Hematopoietic multipotent progenitor cell treated with erythropoietin and hydrocortisone succinate and interleukin-3 and kit ligand, for 8 days (in vitro differentiated cells): ENCODE measurements around the gene MYO1G.
"Not testable (repeated sequence)": the region's sequence is repeated elsewhere in the genome, so short reads cannot be mapped to it uniquely, and the experiment has no call there.

ENCODE experiments used
- DNase-seq: peaks from one replicate; pipeline ENCODE4 v3.0.0-alpha.2; 2015

The MYO1G gene

DNA sequence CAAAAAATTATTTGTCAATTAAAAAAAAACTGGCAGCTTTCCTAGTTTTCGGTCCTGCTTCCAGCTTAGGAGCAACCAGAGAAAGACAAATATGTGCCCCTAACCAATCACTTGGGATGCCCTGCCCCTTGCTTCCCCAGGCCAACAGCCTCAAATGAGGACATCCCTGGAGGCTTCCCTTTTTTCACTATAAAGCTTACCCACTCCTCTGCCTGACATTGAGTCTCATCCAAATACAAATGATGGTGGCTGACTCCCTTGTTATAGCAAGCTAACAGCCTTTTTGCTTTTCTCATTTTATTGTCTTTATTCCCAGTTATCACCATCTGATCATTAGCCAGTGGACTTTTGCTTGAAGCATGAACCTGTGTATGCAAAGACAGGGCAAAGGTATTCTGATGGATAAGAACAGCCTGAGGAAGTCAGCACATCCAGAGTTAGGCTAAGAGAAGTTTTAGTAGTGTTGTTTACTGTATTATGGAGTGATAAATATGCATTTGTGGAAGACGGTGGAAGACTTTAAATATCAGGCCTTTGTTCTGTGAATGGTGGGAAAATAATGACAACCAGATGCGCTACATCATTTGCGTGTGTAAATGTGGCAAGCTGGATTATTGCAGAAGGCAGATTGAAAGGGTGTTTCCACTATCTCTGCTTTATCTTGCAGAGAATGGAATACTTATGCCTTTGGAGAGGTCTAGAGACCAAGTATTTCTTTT lies 19.5 kb upstream of the MYO1G start:
- no peak for DNase-seq

DNA sequence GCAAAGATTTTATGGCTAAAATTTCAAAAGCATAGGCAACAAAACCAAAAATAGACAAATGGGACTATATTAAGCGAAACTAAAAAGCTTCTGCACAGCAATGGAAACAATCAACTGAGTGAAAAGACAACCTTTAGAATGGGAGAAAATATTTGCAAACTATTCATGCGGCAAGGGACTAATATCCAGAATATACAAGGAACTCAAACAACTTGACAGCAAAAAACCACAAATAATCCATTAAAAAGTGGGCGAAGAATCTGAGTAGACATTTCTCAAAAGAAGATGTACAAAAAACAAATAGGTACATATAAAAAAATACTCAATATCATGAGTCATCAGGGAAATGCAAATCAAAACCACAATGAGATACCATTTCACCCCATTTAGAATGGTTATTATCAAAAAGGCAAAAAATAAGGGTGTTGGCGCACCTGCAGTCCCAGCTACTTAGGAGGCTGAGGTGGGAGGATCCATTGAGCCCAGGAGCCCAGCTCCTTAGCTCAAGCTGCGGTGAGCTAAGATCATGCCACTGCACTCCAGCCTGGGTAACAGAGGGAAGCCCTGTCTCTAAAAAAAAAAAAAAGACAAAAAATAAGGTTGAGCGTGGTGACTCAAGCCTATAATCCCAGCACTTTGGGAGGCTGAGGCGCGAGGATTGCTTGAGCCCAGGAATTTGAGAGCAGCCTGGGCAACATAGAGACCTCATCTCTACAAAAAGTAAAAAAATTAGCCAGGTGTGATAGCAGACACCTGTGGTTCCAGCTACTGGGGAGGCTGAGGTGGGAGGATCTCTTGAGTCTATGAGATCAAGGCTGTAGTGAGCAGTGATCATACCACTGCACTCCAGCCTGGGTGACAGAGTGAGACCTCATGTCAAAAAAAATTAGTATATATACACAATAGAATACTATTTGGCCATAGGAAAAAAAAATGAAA lies 17.0 kb upstream of the MYO1G start:
- DNase-seq: no peak

DNA sequence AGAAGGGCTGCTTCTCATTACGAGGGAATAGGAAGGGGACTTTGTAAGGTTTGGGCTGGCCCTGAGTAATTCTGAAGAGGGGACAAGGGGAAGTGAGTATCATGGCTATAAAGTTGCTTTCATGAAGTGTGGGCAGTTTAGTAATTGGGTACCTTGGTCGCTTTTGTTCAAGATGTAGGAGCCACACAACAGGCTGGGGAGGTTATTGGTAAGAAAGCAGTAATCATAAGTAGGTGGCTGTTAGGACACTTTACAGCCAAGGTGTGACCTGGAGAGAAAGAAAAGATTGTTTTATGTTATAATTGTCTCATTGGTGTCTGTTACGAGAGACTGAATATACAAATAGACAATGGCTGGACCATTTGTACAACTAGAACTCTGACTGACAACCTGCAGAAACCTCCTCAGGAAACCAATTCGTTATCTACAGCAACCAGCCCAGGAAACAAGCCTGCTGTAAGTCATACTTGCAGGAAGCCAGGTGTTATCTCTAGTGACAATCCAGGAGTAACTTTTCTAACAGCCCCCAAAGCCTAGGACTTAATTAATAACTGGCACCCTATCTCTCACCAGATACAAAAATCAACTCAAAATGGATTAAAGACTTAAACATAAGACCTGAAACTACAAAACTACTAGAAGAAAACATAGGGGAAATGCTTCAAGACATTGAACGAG lies 16.2 kb upstream of the MYO1G start:
- DNase-seq: peak; percentile 93

DNA sequence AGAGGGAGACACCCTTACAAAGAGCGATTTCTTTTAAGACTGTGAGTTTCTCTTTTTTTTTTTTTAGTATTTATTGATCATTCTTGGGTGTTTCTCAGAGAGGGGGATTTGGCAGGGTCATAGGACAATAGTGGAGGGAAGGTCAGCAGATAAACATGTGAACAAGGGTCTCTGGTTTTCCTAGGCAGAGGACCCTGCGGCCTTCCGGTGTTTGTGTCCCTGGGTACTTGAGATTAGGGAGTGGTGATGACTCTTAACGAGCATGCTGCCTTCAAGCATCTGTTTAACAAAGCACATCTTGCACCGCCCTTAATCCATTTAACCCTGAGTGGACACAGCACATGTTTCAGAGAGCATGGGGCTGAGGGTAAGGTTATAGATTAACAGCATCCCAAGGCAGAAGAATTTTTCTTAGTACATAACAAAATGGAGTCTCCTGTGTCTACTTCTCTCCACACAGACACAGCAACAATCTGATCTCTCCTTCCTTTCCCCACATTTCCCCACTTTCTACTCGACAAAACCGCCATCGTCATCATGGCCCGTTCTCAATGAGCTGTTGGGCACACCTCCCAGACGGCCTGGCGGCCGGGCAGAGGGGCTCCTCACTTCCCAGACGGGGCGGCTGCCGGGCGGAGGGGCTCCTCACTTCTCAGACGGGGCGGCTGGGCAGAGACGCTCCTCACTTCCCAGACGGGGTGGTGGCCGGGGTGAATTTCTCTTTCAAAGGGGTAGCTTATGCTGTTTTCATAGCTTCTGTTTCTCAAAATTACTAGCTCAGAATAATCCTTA lies 13.4 kb upstream of the MYO1G start:
- not testable (repeated sequence) for DNase-seq

DNA sequence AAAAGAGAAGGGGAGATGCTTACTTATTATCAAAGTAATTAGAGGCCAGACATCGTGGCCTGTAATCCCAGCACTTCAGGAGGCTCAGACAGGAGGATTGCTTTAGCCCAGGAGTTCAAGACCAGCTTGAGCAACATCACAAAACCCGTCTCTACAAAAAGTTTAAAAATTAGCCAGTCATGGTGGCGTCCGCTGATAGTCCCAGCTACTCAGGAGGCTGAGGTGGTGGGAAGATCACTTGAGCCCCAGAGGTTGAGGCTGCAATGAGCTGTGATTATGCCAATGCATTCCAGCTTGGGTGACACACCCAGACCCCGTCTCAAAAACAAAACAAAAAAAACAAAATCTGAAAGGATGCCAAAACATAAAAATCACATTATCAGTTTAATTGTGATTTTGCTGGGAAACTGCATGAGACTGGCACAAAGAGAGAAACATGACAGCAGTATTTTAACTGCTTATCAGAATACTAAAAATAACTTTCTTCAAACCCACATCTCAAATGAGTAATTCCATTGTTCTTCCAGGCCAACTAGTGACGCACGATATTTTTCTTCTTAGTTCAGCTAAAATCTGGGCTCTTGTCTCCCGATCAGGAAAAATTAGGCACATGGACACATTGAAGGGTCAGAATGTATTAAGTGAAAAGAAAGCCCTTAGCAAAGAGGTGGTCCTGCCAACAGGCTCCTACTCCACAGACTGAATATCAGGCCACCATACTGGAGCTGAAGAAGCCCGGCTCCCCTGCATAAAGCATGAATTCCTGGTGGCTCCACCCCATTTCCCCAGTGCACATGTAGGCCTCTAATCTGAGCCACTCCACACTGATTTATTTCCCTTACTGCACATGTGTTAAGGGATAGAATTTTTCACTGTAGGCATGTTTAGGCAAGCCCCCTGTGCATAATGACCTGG lies 11.6 kb upstream of the MYO1G start:
- DNase-seq: no peak

DNA sequence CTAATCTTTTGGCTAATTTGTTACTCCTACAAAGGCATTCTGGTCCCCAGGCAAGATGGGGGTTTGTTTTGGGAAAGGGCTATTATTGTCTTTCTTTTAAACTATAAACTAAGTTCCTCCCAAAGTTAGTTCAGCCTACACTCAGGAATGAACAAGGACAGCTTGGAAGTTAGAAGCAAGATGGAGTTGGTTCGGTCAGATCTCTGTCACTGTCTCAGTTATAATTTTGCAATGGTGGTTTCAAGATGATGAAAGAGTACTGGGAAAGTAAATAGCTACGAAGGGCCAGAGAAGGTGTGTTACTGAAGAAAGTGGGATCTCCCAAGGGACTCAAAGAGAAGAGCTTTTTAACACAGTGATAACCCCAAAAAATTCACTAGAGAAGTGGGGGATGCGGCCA lies 10.3 kb upstream of the MYO1G start:
- no peak for DNase-seq

DNA sequence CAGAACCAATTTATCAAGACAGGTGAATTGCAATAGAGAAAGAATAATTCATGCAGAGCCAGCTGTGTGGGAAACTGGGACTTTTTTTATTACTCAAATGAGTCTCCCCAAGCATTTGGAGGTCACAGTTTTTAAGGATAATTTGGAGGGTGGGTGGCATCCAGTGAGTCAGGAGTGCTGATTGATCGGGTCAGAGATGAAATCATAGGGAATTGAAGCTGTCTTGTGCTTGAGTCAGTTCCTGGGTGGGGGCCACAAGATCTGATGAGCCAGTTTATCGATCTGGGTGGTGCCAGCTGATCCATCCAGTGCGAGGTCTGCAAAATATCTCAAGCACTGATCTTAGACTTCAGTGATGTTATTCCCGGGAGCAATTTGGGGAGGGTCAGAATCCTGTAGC lies 9.9 kb upstream of the MYO1G start:
- no peak for DNase-seq

DNA sequence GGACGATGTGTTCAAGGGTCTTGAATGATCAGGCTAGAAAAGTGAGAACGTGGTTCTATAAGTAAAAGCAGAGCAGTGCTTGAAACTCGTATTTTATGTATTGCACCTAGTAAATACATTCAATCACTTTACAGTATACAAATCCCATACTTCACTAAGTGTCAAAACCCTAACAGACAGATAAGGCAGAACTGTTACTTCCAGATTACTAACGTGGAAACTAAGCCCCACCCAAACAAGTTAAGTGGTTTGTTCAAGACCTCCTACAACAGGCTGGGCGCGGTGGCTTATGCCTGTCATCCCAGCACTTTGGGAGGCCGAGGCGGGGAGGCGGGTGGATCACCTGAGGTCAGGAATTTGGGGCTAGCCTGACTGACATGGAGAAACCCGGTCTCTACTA lies 9.2 kb upstream of the MYO1G start:
- DNase-seq: peak; percentile 88

DNA sequence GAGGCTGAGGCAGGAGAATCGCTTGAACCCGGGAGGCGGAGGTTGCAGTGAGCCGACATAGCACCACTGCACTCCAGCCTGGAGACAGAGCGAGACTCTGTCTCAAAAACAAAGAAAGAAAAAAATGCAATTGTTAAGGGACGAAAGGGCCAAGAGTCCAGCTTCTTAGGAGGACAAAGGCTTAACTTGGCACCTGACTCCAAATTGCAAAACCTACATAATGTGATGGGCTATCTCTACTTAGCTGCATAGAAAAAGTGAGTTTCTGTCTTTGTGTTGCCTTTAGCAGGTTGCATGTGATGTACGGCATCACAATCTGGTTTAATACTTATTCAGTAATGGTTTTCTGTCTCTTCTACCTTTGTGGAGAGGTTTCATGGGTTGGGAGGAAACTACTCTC lies 8.6 kb upstream of the MYO1G start:
- no peak for DNase-seq

DNA sequence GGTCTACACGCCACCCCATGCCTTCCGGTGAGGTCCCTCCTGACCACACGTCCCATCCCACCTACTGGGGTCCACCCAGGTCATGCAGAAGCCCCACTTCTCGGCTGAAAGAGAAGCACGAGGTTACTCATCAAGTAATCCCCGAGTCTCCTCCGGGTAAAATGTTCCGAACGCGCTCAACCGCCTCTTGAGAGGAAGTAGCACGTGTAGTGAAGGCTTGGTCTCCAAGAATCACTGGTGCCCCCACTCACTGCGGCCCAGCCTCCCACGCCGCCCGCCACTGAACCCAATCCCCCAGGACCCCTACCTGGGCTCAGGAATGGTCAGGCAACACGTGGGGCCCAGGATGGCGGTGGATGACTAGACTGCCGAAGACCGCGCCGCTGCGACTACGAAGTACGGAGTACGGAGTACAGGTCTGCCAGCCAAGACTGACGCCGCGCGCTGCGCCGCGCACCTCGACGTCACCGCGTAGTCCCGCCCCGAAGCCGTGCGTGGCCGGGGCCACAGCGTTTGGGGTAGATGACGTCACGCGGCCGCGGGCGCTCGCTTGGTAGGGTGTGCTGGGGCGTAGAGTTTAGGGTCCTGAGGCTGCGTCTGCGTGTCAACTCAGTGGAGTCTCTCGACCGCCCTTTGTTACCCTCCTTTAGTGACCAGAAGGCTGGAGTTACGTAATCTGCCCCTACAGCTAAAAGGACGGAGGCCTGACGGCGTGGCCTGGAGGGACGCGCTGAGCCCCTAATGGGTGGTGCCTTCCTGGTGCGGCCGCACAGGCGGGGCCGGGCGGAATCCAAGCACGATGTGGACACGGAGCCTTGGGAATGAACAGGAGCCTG lies 7.6 kb upstream of the MYO1G start:
- DNase-seq: peak; percentile 92

DNA sequence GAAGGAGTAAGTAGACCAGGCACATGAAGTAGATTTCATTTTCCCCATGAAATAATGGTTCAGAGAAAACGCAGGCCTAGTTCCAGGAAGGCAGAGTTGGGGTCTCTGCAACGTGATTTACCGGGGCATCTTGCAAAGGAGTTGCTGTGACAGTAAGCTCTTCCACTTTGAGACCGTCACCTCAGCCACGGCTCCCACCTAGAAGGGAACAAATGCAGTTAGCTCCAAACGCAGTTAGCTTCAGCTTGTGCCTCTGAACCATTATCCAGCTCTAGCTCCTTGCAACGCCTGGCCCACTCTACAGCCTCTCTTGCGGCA lies 7.0 kb upstream of the MYO1G start:
- DNase-seq: no peak

DNA sequence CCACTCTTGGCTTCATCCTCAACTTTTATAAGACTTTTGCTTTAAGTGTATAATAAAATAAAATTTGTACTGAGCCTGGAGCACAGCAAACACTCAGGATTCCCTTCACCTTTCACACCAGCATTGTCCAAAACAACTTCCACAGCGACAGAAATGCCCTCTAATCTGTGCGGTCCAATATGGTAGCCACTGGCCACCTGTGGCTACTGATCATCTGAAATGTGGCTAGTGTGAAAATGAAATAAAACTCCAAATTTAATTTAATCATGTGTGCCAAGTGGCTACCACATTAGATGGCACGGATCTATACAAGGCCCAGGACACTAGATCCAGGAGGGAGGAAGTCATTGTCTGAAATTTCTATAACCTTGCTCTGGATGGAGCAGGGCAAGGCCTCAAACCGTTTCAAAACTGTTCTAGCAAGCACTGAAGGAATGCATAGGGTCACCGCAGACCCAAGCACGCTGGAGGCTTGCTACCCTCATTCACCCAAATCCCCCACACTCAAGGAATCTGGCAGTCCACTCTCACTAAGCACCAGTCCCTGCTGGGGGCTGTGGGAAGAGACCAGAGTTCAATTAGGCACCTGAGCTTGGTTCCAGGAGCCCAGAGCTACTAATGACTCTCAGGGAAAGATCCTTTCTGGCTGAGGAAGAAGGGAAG lies 6.3 kb upstream of the MYO1G start:
- no peak for DNase-seq

DNA sequence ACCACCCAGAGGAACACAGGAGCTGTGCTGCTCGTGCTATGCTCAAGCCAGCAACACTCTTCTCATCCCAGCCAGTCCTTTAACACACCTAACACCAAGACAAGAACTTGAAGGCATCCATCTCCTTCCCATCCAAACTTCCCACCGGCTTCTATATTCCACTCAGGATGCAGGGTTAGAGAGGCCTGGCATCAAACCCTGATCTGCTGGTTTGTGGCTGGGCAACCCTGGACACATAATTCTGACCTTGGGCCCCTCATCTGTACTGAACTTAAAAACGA lies 5.6 kb upstream of the MYO1G start:
- DNase-seq: no peak

DNA sequence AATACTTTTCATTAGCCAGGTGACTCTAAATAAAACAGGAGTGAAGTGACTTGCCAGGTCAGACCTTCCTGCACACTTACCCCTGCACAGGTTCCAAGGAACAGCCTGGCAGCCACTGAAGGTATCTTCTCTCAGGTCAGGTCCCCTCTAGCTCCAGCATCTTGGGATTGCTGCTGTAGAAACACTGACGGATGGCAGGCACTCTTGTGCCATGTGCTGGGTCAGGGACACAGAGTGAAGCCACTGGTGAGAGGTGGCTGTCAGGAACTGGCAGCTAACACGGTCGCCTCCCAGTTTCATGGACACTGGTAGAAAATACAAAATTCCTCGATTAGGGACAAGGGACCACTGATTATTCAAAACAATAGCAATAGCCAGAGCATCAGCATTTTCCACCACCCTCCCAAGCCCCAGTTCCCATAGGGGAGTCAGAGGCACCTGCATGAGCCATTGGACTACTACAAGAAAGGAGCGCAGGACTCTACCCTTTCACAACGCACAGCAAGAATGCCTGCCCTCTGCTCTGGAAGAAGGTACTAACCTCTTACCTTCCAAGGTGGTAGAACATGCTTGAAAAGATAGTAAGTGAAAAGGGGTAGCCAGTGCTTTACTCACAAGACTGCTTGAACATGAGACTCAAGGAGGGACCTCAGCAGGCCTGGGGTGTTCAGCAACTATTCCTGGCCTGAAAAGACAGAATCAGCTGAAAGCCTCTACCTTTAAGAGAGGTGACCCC lies 5.1 kb upstream of the MYO1G start:
- DNase-seq: no peak

DNA sequence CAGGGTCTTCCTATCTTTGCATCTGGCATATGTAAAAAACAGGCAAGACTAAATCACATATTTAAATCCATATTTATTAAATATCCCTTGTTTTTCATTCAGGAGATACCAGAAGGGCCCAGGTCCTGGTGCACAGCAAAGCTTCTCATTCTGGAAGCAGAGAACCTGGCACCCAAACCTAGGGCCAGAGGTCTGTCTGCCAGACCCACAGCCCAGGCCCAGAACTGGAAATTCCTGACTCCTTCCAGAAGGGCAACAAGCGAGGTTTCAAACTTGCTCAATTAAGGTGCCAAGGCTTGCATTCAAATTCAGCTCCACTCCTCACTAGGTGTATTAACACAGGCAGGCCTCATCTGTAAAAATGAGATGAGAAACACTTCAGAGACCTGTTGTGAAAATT lies 4.2 kb upstream of the MYO1G start:
- no peak for DNase-seq

DNA sequence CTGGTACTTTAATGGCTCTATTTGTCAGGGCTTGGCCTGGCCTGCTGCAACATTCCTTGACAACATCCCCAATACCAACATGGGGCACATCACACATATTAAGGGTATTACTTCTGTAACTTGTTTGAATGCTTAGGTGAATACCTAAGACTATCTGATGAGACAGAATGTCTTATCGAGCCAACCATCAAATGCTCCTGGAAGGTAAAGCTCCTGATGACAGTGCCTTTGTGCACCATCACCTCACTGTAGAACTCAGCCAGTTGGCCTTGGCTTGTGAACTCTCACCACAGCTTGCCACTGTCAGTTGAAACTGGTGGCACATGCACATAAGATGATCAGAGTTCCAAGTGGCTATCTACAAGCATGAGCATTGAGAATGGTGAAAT lies 3.7 kb upstream of the MYO1G start:
- DNase-seq: no peak

DNA sequence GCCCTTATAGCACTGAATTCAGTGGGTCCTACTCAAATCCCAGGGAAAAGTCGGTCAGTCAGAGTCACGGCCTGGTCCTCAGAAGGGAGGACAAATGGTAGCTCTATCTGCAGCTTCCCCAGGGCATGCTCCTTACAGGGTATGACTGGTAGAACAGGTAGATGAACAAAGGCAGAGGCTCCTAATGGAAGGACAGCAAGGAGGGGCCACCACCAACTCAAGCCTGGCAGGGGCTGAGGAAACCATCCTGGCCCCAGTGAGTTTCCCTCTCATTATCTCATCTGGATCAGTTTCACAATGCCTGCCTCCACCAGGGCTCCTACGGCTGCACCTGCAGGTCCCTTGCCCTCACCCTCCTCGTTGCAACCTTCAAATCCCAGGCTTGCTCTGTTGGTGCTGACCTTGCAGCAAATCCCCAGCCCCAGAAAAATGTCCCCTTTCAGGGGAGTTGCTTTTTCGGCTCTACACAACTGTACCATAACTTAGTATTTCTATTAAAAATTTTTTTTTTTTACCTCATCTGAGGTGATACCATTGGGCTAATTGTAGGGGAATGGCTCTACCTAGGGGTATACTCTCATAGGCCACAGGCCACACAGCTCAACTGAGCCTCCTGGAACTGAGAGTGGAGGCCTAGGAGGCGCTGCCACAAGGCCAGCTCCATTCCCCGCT lies 2.4 kb upstream of the MYO1G start:
- no peak for DNase-seq

DNA sequence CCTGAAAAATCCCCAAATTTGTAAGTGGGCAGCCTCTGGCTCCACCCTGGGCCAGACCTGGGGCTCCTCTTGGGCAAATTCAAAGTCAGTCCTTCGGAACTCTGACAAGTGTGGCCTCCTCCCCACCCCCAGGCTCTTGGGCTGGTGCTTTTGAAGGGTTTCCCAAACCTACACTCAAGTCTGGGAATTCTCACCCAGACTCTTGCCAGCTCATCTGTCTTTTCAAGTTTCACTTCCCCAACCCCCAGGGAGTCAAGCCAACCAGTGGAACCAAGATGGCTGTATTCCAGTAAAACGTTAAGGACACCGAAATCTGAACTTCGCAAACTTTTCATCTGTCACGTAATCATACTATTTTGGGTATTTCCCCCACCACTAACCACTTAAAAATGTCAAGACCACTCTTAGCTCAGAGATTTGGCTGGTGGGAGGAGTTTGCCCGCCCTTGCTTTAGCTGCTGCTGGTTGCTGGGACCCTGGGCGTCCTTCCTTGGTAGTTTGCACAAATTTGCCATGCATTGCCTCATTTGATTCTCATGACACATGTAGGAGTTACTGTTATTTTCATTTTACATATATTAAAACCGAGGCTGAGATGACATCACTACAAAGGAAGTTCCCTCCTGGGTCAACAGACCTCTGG lies 1.7 kb upstream of the MYO1G start:
- no peak for DNase-seq
